ENCODE results near the gene SEC23A.

DNA sequence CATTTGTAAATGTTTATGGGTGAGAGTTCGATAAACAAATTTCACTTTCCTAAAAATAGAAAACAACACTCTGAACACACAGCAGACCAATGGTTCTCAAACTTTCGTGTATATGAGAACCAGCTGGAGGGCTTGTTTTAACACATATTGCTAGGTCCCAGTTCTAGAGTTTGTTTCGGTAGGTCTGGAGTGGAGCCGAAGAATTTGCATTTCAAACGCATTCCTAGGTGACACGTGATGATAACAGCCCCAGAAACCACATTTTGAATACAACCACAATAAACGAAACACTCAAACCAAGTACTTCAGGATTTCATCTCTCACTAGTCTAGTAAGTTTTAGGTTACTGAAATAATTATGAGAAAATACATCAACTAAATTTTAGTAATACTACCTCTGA lies 17.1 kb downstream of the SEC23A start:
- TF ChIP-seq TAF1 (IDR thresholded peaks at IDR 0.05; ENCODE audit: low read depth, low read length) = no peak
- no peak for TF ChIP-seq PAX5 (IDR thresholded peaks at IDR 0.05; ENCODE audit: insufficient read depth, low read length, severe bottlenecking)
- no peak for TF ChIP-seq POLR2A (IDR thresholded peaks at IDR 0.05; ENCODE audit: low read depth, low read length)
- TF ChIP-seq POLR2AphosphoS5 (IDR thresholded peaks at IDR 0.05; ENCODE audit: low read depth, low read length) = no peak

Data from GM12891 (cell line).